Upper lobe of left lung (tissue), 4 donors: ENCODE measurements around the gene PHLDA1.

ENCODE experiments used
- CTCF ChIP-seq, 6 experiments: fragments of 450-650 bp in 4 of 6; fragments of 200-600 bp in 2 of 6; sonication (generic) in 2 of 6; IDR thresholded peaks; one replicate each; pipeline ENCODE4 v1.5.1; 2016 to 2019; ENCODE audit warnings: antibody characterized with exemption in 6 of 6
- EP300 ChIP-seq, 4 donors: sonication (generic); formaldehyde crosslinking; IDR thresholded peaks; one replicate each; pipeline ENCODE4 v1.5.1; 2017; ENCODE audit warnings: antibody characterized with exemption in 4 of 4, control low read depth in 2 of 4
- POLR2A ChIP-seq, 4 donors: fragments of 450-650 bp; IDR thresholded peaks; one replicate each; pipeline ENCODE4 v1.5.1; 2016 to 2017; ENCODE audit warnings: antibody characterized with exemption in 4 of 4, mild to moderate bottlenecking in 2 of 4

- no peak for TF ChIP-seq CTCF (IDR thresholded peaks at IDR 0.05)
- no peak for TF ChIP-seq EP300 (IDR thresholded peaks at IDR 0.05)
- no peak for TF ChIP-seq POLR2A (IDR thresholded peaks at IDR 0.05)
Observed at GRCh38 chr12:76002598-76003354, 28.8 kb downstream of the PHLDA1 start.
